Tibial nerve (tissue), 4 donors: ENCODE measurements around the gene SUV39H1. TPM values are rescaled to one million over a fixed set of nuclear protein-coding genes. Genes with fewer than 3 reads are reported as not detected.

Experiments
- DNase-seq, 2 donors: peaks; one replicate each; pipeline ENCODE4 v3.0.0-alpha.2; 2019; ENCODE audit warnings: low spot score in 2 of 2
- H3K27ac ChIP-seq, 4 donors: fragments of 200-600 bp; sonication (generic) in 3 of 4; one replicate each; pipeline ENCODE4 v1.5.1; 2017 to 2019; ENCODE audit warnings: mild to moderate bottlenecking in 1 of 4
- H3K27me3 ChIP-seq, 2 donors: fragments of 200-600 bp; sonication (generic) in 1 of 2; one replicate each; pipeline versions ENCODE4 v1.5.1 to v1.6.0; 2017 to 2019
- H3K36me3 ChIP-seq, 3 donors: fragments of 200-600 bp; sonication (generic); one replicate each; pipeline ENCODE4 v1.5.1; 2018 to 2019
- H3K4me1 ChIP-seq, 4 donors: fragments of 200-600 bp; sonication (generic) in 3 of 4; one replicate each; pipeline ENCODE4 v1.5.1; 2017 to 2019
- H3K4me3 ChIP-seq, 4 donors: fragments of 200-600 bp; sonication (generic) in 3 of 4; one replicate each; pipeline ENCODE4 v1.5.1; 2017 to 2019; ENCODE audit warnings: mild to moderate bottlenecking in 1 of 4, moderate library complexity in 1 of 4
- H3K9me3 ChIP-seq, 4 donors: fragments of 200-600 bp; sonication (generic) in 3 of 4; one replicate each; pipeline ENCODE4 v1.5.1; 2017 to 2019
- EP300 ChIP-seq, 2 donors: sonication (generic); formaldehyde crosslinking; IDR thresholded peaks; one replicate each; pipeline ENCODE4 v1.6.1; 2017; ENCODE audit warnings: antibody characterized with exemption in 2 of 2, mild to moderate bottlenecking in 1 of 2
- POLR2A ChIP-seq, 2 donors: fragments of 450-650 bp; IDR thresholded peaks; one replicate each; pipeline ENCODE4 v1.6.1; 2017; ENCODE audit warnings: antibody characterized with exemption in 2 of 2, mild to moderate bottlenecking in 2 of 2, moderate library complexity in 2 of 2
- WGBS, 2 donors: methylation state at CpG; one replicate each; pipeline ENCODE4 v1.1.5; 2018; 5-methylcytosine and 5-hydroxymethylcytosine counted together
- total RNA-seq, 4 donors: library from RNA; depleted of rRNA; stranded (reverse); fragments of >200 nt; gene quantifications; one replicate each; pipeline ENCODE4 v1.1.0, GENCODE V29; 2016
- TF ChIP-seq, protein P1 (sequence below), 5 experiments: fragments of 200-600 bp in 3 of 5; fragments of 450-650 bp in 2 of 5; sonication (generic) in 3 of 5; IDR thresholded peaks; one replicate each; pipeline ENCODE4 v1.5.1; 2016 to 2019; ENCODE audit warnings: antibody characterized with exemption in 5 of 5, mild to moderate bottlenecking in 3 of 5, moderate library complexity in 2 of 5

The SUV39H1 gene
- total RNA-seq, 4 donors from 2014 or later = 4.2 to 10.0 (median 5.2) TPM

DNA sequence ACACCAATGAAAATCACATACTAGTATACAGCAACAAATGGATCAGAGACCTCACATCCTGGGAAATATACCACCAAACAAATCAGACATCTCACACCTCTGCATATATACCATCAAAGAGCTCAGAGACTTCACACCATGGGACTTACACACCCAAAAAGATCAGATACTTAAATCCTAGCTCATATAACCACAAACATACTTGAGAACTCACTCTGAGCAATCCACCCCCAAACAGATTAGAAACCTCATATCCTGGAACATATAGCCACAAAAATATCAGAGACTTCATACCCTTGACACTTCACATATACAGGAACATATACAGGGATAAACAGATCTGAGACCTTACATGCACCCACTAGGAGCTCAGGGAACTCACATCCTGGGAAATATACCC, 32.1 kb downstream of the SUV39H1 start:
- no peak for TF ChIP-seq EP300 (IDR thresholded peaks at IDR 0.05)

DNA sequence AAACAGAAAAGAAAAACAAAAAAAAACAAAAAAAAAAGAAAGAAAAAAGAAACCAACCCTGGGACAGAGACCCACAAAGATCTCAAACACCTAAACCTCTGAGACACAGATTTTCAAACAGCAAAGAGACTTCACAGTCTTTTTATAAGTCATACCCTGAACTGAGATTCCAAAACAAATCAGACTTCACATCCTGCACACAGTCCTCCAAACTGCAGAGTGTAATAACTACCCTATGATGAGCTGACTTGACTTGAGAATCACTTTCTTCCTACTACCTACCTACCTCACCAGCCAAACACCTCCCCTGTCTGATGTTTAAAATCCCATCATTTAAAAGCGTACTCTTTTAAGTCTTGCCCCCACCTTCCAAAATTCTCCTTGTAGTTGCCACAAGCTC, 39.8 kb downstream of the SUV39H1 start:
- H3K36me3 ChIP-seq = no peaks in the 10 kb centered on the region
- 74 to 83% methylated on average over 1 of the region's 1 CpG for WGBS, 2 donors
- peak overlapping the region in 1 of 4 donors; percentile 65 for H3K4me3 ChIP-seq
- no peak for DNase-seq
- H3K4me1 ChIP-seq = peaks cover 0 to 16% (median 0%) of the 10 kb centered on the region in 4 donors
- TF ChIP-seq POLR2A (IDR thresholded peaks at IDR 0.05) = no peak
- TF ChIP-seq, protein P1, sequence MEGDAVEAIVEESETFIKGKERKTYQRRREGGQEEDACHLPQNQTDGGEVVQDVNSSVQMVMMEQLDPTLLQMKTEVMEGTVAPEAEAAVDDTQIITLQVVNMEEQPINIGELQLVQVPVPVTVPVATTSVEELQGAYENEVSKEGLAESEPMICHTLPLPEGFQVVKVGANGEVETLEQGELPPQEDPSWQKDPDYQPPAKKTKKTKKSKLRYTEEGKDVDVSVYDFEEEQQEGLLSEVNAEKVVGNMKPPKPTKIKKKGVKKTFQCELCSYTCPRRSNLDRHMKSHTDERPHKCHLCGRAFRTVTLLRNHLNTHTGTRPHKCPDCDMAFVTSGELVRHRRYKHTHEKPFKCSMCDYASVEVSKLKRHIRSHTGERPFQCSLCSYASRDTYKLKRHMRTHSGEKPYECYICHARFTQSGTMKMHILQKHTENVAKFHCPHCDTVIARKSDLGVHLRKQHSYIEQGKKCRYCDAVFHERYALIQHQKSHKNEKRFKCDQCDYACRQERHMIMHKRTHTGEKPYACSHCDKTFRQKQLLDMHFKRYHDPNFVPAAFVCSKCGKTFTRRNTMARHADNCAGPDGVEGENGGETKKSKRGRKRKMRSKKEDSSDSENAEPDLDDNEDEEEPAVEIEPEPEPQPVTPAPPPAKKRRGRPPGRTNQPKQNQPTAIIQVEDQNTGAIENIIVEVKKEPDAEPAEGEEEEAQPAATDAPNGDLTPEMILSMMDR (IDR thresholded peaks at IDR 0.05) = no peak
- TF ChIP-seq EP300 (IDR thresholded peaks at IDR 0.05) = no peak
- H3K27ac ChIP-seq = peak overlapping the region in 2 of 4 donors; percentile 7 to 57
- H3K9me3 ChIP-seq = no peaks in the 10 kb centered on the region
- H3K27me3 ChIP-seq = no peaks in the 10 kb centered on the region

More for the DNA sequence above, 32.1 kb downstream of the SUV39H1 start:
- Histone ChIP-seq H3K27me3 (no peaks in the 10 kb centered on the region), H3K4me1 (no peaks in the 10 kb centered on the region), H3K27ac (no peak overlapping the region), H3K4me3 (no peak overlapping the region), H3K9me3 (no peaks in the 10 kb centered on the region), H3K36me3 (no peaks in the 10 kb centered on the region)
- no peak for DNase-seq

DNA sequence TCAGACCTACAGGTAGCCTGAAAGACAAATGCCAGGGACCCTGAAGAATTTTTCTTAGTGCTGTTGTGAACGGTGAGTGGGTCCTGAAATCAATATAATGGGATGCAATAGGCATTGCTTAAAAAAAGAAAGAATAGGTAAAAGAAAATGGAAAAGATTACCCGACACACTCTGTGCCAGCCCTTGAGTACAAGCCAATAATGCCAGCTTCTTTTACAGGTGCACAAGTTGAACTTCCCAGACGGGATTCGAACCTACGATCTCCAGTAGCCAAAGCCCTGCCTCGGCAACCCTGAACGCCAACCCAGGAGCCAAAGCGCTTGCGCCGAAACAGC, 40.3 kb downstream of the SUV39H1 start:
- no peaks in the 10 kb centered on the region for H3K9me3 ChIP-seq
- H3K27me3 ChIP-seq = no peaks in the 10 kb centered on the region
- H3K36me3 ChIP-seq = no peaks in the 10 kb centered on the region
- WGBS, 2 donors = 55% methylated on average over 10 of the region's 10 CpGs; no CpG with 5 or more reads in 1 of the 2 donors
- H3K4me1 ChIP-seq = peaks cover 0 to 16% (median 0%) of the 10 kb centered on the region in 4 donors
- DNase-seq = no peak
- H3K4me3 ChIP-seq = peak overlapping the region in 2 of 4 donors; percentile 54 to 65
- TF ChIP-seq, protein P1 (IDR thresholded peaks at IDR 0.05) = no peak
- H3K27ac ChIP-seq = peak overlapping the region in 3 of 4 donors; percentile 7 to 96 (median 57)

DNA sequence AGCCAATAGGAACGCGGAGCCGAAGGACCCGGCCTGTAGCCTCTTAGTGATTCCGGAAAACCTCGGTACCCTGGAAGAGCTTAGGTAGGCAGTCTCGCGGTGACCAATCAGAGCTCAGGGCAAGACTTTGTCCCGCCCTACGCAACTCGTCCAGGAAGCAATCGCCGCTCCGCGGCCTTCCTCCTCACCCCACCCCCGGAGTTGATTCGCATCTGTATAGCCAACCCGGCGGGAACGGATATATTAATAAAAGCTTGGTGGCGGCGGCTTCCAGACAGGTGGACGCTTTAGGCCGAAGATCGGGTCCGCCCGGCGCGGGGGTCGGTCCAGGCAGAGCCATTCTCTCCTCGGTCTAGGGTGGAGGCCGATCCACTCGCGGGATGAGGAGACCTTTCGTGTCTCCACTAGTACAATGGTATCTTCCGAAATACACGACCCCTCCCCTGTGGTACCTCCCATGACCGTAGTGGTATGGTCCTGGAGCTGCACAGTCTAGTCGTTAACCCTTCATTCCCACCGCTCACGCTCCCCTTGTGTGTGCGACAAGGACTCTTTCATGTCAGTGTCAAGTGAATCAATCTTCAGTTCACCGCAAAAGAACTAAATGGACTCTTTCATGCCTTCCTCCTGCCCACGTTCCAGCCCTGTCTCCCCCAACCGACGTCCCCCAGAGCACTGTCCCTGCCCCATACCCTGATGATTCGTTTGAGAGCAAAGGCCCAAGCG, 40.8 kb downstream of the SUV39H1 start:
- Histone ChIP-seq H3K36me3 (no peaks in the 10 kb centered on the region), H3K4me1 (peaks cover 0 to 16% (median 0%) of the 10 kb centered on the region in 4 donors), H3K27ac (peak overlapping the region; percentile 76 to 96 (median 88)), H3K9me3 (no peaks in the 10 kb centered on the region), H3K4me3 (peak overlapping the region; percentile 34 to 65 (median 50)), H3K27me3 (no peaks in the 10 kb centered on the region)
- 0 to 46% methylated on average over 2 to 48 of the region's 48 CpGs for WGBS, 2 donors
- peak; percentile 73 to 80 for DNase-seq
- TF ChIP-seq POLR2A (IDR thresholded peaks at IDR 0.05) (peak; percentile 18 to 61), EP300 (IDR thresholded peaks at IDR 0.05) (peak; percentile 42 to 82)
- TF ChIP-seq, protein P1 (IDR thresholded peaks at IDR 0.05) = peak in 1 of 5 experiments; percentile 11

DNA sequence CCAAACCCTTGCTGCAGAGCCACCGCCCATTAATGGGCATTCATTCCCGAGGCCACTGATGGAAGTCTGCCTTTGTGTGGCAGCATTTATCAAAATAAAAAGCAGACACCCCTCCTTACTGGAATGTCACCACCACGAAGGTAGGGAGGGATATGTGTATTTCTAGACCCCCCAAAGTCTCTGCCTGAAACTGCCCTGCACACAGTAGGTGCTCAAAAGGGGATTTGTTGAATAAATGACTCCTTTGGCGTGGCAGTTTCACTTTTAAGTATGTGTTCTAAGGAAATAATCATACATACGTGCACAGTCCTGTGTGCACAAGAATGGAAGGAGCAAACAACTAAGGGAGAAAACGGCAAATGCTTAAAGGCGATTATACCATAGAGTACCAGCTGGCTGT, 41.4 kb downstream of the SUV39H1 start:
- H3K4me1 ChIP-seq = peaks cover 0 to 16% (median 0%) of the 10 kb centered on the region in 4 donors
- no peaks in the 10 kb centered on the region for H3K36me3 ChIP-seq
- no peak for DNase-seq
- no peaks in the 10 kb centered on the region for H3K9me3 ChIP-seq
- H3K4me3 ChIP-seq = peak overlapping the region; percentile 34 to 65 (median 50)
- WGBS, 2 donors = 38 to 43% methylated on average over 4 to 7 of the region's 7 CpGs
- H3K27ac ChIP-seq = peak overlapping the region; percentile 76 to 96 (median 88)
- H3K27me3 ChIP-seq = no peaks in the 10 kb centered on the region
- TF ChIP-seq EP300 (IDR thresholded peaks at IDR 0.05) = no peak
- TF ChIP-seq, protein P1 (IDR thresholded peaks at IDR 0.05) = no peak
- no peak for TF ChIP-seq POLR2A (IDR thresholded peaks at IDR 0.05)
